Neural cell (in vitro differentiated cells): ENCODE data around the gene ABHD16B. TPM values are rescaled to one million over a fixed set of nuclear protein-coding genes. Genes with fewer than 3 reads are reported as not detected.

Source experiments
- H2AFZ ChIP-seq: fragments of 200-600, 300-800 bp; sonication (generic), shearing (Covaris generic); 2 replicates; pipeline ENCODE4 v1.6.0; 2014; ENCODE audit warnings: low read depth, mild to moderate bottlenecking, antibody characterized with exemption, low read length, moderate library complexity
- H3F3A ChIP-seq: fragments of 200-600 bp; shearing (Covaris generic); 2 replicates; pipeline ENCODE4 v1.6.1; 2016; ENCODE audit warnings: mild to moderate bottlenecking, moderate library complexity, mixed read lengths, antibody characterized with exemption, low read length; ENCODE audit not compliant: insufficient read depth, poor library complexity, severe bottlenecking
- H3K27ac ChIP-seq: fragments of 200-600, 300-800 bp; sonication (generic), shearing (Covaris generic); 2 replicates; pipeline ENCODE4 v1.5.1; 2014; ENCODE audit warnings: mild to moderate bottlenecking, low read length, moderate library complexity
- H3K27me3 ChIP-seq: fragments of 300-800, 200-600 bp; sonication (generic), shearing (Covaris generic); 2 replicates; pipeline ENCODE4 v1.6.0; 2014; ENCODE audit warnings: mild to moderate bottlenecking, low read depth, low read length, moderate library complexity; ENCODE audit not compliant: insufficient read depth
- H3K36me3 ChIP-seq: fragments of 300-800, 200-600 bp; sonication (generic), shearing (Covaris generic); 2 replicates; pipeline ENCODE4 v1.5.1; 2014; ENCODE audit warnings: mild to moderate bottlenecking, antibody characterized with exemption, low read length, moderate library complexity; ENCODE audit not compliant: insufficient read depth
- H3K4me2 ChIP-seq: fragments of 300-800, 200-600 bp; sonication (generic), shearing (Covaris generic); 2 replicates; pipeline ENCODE4 v1.6.0; 2014; ENCODE audit warnings: mild to moderate bottlenecking, low read length
- H3K4me3 ChIP-seq: fragments of 300-800, 200-600 bp; sonication (generic), shearing (Covaris generic); 2 replicates; pipeline ENCODE4 v1.5.1; 2014; ENCODE audit warnings: mild to moderate bottlenecking, low read length, moderate library complexity
- H3K79me2 ChIP-seq: fragments of 200-600 bp; shearing (Covaris generic); replicated peaks from 2 replicates; pipeline ENCODE4 v1.6.0; 2014; ENCODE audit warnings: mild to moderate bottlenecking, low read length, moderate library complexity; ENCODE audit not compliant: insufficient read depth
- H3K9ac ChIP-seq: fragments of 300-800, 200-600 bp; sonication (generic), shearing (Covaris generic); 2 replicates; pipeline ENCODE4 v1.6.1; 2016; ENCODE audit warnings: mild to moderate bottlenecking, low read length, mixed read lengths
- H3K9me2 ChIP-seq: fragments of 200-600 bp; shearing (Covaris generic); 2 replicates; pipeline ENCODE4 v1.6.1; 2016; ENCODE audit warnings: mild to moderate bottlenecking, low read length, mixed read lengths; ENCODE audit not compliant: insufficient read depth
- H3K9me3 ChIP-seq: fragments of 200-600, 300-800 bp; sonication (generic), shearing (Covaris generic); 2 replicates; pipeline ENCODE4 v1.6.1; 2016; ENCODE audit warnings: mild to moderate bottlenecking, mixed run types, low read length, moderate library complexity, mixed read lengths
- H4K20me1 ChIP-seq: fragments of 200-600 bp; shearing (Covaris generic); 2 replicates; pipeline ENCODE4 v1.6.1; 2016; ENCODE audit warnings: mild to moderate bottlenecking, mixed run types; ENCODE audit not compliant: insufficient read depth
- EP300 ChIP-seq: fragments of 450-650 bp; conservative IDR thresholded peaks from 2 replicates; pipeline ENCODE4 v1.6.1; 2014; ENCODE audit warnings: antibody characterized with exemption, mild to moderate bottlenecking, moderate library complexity; ENCODE audit not compliant: poor library complexity, severe bottlenecking
- EZH2 ChIP-seq: fragments of 200-600, 300-800 bp; shearing (Covaris generic), sonication (generic); IDR thresholded peaks from 2 replicates; pipeline ENCODE4 v1.6.1; 2014; ENCODE audit warnings: antibody characterized with exemption, low read length, borderline replicate concordance, mild to moderate bottlenecking; ENCODE audit not compliant: insufficient read depth, poor library complexity, severe bottlenecking
- MXI1 ChIP-seq: fragments of 450-650 bp; conservative IDR thresholded peaks from 2 replicates; pipeline ENCODE4 v1.6.1; 2014; ENCODE audit warnings: antibody characterized with exemption, mild to moderate bottlenecking; ENCODE audit not compliant: poor library complexity, severe bottlenecking
- POLR2AphosphoS5 ChIP-seq: IDR thresholded peaks from 2 replicates; pipeline ENCODE4 v1.6.1; 2012
- RAD21 ChIP-seq: fragments of 450-650 bp; conservative IDR thresholded peaks from 2 replicates; pipeline ENCODE4 v1.6.1; 2014; ENCODE audit warnings: antibody characterized with exemption, mild to moderate bottlenecking, moderate library complexity
- SMC3 ChIP-seq: fragments of 450-650 bp; conservative IDR thresholded peaks from 2 replicates; pipeline ENCODE4 v1.6.1; 2014; ENCODE audit warnings: antibody characterized with exemption, mild to moderate bottlenecking, moderate library complexity; ENCODE audit not compliant: poor library complexity
- TAF1 ChIP-seq: IDR thresholded peaks from 2 replicates; pipeline ENCODE4 v1.6.1; 2012; ENCODE audit warnings: low read depth
- polyA plus RNA-seq: library from polyadenylated mRNA; depleted of rRNA; stranded (reverse); fragments of >200 nt; gene quantifications from 2 replicates; pipeline ENCODE4 v1.2.3, GENCODE V29; 2014
- TF ChIP-seq, protein P1 (sequence below): IDR thresholded peaks from 2 replicates; pipeline ENCODE4 v1.6.1; 2012; ENCODE audit warnings: borderline replicate concordance
- TF ChIP-seq, protein P2 (sequence below): fragments of 450-650 bp; IDR thresholded peaks from 2 replicates; pipeline ENCODE4 v1.5.1; 2014; ENCODE audit warnings: antibody characterized with exemption, mild to moderate bottlenecking, moderate library complexity; ENCODE audit not compliant: poor library complexity, severe bottlenecking

Gene ABHD16B
- polyA plus RNA-seq, 1 donor from 2014 or later, result not detected

DNA sequence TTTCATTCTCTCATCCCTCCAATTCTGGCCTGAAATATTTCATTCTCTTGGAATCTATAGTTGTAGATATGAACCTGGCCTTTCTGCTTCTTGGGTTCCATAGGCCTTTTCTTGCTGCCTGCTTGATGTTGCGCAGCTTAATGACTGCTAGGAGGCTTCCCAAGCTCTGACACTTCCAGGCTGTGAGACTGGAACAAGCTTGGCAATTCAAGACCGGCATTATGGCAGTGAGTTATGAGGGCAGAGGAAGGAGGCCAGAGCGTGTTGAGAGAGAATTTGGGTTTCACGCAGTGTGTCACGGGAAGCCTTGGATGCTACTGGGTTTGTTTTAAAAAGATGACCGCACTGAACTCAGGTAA, 32.7 kb downstream of the ABHD16B start:
- no peak overlapping the region for H3K27ac ChIP-seq

DNA sequence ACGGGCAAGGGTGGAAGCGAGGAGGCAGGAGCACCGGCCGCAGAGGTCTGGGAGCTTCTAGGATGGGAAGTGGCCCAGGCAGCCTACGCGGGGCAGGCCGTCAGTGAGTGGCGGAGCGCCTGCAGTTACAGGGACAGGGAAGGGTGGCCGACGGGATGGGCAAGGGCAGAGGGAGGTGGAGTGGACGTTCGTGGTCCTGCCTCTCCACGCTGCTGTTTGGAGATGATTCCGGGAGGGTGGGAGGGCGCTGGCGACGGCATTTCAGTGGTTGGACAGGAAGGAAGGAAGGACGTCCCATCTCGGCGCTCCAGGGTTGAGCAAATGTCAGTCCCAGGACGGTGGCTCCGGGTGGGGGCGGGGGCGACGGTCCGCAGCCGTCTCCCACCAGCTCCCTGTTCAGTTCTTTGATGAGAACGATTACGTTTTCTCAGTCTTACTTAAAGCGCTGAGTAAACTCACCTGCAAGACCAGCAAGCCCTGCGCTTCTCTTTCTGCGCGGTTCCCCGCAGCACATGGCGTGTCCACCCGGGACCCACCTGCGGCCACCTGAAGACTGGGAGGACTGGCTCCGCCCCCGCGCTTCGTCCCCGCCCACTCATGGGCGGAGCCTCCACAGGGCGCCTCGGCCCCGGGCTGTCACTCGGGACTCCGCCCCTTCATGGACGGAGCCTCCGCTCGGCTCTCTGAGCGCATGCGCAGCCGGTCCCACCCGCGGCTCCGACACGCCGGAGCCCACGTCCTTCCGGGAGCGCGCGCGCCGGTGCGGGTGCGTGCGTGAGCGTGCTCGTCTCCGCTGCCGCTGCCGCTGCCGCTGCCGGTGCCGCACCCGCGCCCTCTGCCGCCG, 33.3 kb downstream of the ABHD16B start, which contains the start of gene DNAJC5:
TSS of gene DNAJC5 (plus strand) at position 769 of the 844 bp plus-strand sequence. CDS start 33,220 bp downstream, outside the sequence.
- Histone ChIP-seq H3K27me3 (no peaks in the 10 kb centered on the region), H3K36me3 (no peaks in the 10 kb centered on the region), H2AFZ (peak within 1 kb of the TSS; percentile 65), H3K9ac (peak within 1 kb of the TSS; percentile 73), H3K27ac (peak within 1 kb of the TSS; percentile 39), H3K9me2 (no peaks in the 10 kb centered on the region), H3F3A (no peaks in the 10 kb centered on the region), H4K20me1 (peaks cover 19% of the 10 kb centered on the region), H3K79me2 (peaks cover 36% of the 10 kb centered on the region), H3K9me3 (no peaks in the 10 kb centered on the region), H3K4me3 (peak within 1 kb of the TSS; percentile 88), H3K4me2 (peak within 1 kb of the TSS; percentile 93)
- TF ChIP-seq, protein P1, sequence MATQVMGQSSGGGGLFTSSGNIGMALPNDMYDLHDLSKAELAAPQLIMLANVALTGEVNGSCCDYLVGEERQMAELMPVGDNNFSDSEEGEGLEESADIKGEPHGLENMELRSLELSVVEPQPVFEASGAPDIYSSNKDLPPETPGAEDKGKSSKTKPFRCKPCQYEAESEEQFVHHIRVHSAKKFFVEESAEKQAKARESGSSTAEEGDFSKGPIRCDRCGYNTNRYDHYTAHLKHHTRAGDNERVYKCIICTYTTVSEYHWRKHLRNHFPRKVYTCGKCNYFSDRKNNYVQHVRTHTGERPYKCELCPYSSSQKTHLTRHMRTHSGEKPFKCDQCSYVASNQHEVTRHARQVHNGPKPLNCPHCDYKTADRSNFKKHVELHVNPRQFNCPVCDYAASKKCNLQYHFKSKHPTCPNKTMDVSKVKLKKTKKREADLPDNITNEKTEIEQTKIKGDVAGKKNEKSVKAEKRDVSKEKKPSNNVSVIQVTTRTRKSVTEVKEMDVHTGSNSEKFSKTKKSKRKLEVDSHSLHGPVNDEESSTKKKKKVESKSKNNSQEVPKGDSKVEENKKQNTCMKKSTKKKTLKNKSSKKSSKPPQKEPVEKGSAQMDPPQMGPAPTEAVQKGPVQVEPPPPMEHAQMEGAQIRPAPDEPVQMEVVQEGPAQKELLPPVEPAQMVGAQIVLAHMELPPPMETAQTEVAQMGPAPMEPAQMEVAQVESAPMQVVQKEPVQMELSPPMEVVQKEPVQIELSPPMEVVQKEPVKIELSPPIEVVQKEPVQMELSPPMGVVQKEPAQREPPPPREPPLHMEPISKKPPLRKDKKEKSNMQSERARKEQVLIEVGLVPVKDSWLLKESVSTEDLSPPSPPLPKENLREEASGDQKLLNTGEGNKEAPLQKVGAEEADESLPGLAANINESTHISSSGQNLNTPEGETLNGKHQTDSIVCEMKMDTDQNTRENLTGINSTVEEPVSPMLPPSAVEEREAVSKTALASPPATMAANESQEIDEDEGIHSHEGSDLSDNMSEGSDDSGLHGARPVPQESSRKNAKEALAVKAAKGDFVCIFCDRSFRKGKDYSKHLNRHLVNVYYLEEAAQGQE, result no peak
- TF ChIP-seq TAF1 (peak; percentile 51), EZH2 (no peak), EP300 (peak; percentile 73), RAD21 (no peak), SMC3 (peak; percentile 29), POLR2AphosphoS5 (peak; percentile 73), MXI1 (peak; percentile 93)
- TF ChIP-seq, protein P2, sequence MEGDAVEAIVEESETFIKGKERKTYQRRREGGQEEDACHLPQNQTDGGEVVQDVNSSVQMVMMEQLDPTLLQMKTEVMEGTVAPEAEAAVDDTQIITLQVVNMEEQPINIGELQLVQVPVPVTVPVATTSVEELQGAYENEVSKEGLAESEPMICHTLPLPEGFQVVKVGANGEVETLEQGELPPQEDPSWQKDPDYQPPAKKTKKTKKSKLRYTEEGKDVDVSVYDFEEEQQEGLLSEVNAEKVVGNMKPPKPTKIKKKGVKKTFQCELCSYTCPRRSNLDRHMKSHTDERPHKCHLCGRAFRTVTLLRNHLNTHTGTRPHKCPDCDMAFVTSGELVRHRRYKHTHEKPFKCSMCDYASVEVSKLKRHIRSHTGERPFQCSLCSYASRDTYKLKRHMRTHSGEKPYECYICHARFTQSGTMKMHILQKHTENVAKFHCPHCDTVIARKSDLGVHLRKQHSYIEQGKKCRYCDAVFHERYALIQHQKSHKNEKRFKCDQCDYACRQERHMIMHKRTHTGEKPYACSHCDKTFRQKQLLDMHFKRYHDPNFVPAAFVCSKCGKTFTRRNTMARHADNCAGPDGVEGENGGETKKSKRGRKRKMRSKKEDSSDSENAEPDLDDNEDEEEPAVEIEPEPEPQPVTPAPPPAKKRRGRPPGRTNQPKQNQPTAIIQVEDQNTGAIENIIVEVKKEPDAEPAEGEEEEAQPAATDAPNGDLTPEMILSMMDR, result no peak

More for the DNA sequence above, 32.7 kb downstream of the ABHD16B start:
- peaks cover 16% of the 10 kb centered on the region for H4K20me1 ChIP-seq
- H3K9me3 ChIP-seq, result no peaks in the 10 kb centered on the region
- H3K4me3 ChIP-seq, result peak overlapping the region; percentile 88
- TF ChIP-seq EP300 (no peak), MXI1 (no peak), TAF1 (no peak), RAD21 (no peak), EZH2 (no peak), POLR2AphosphoS5 (no peak), SMC3 (no peak)
- TF ChIP-seq, protein P1, result no peak
- TF ChIP-seq, protein P2, result no peak
- no peak overlapping the region for H3K4me2 ChIP-seq
- H3K9ac ChIP-seq, result peak overlapping the region; percentile 60
- no peaks in the 10 kb centered on the region for H3K9me2 ChIP-seq
- H2AFZ ChIP-seq, result peak overlapping the region; percentile 65
- H3K79me2 ChIP-seq, result peaks cover 30% of the 10 kb centered on the region
- H3K27me3 ChIP-seq, result no peaks in the 10 kb centered on the region
- H3F3A ChIP-seq, result no peaks in the 10 kb centered on the region
- H3K36me3 ChIP-seq, result no peaks in the 10 kb centered on the region
